Omental fat pad (tissue), 4 donors: ENCODE results near the gene NDUFS2. TPM values are rescaled to one million over a fixed set of nuclear protein-coding genes. Genes with fewer than 3 reads are reported as not detected.

Experiments used
- ATAC-seq: fragments of 150-250 bp; one replicate; pipeline ENCODE4 v1.9.1; 2016; ENCODE audit warnings: mild to moderate bottlenecking, moderate library complexity; ENCODE audit not compliant: low FRiP score
- DNase-seq: peaks from one replicate; pipeline ENCODE4 v3.0.0-alpha.2; 2019; ENCODE audit warnings: low spot score
- CTCF ChIP-seq, 3 donors: fragments of 450-650 bp; IDR thresholded peaks; one replicate each; pipeline ENCODE4 v1.5.1; 2016 to 2017; ENCODE audit warnings: antibody characterized with exemption in 3 of 3, mild to moderate bottlenecking in 3 of 3, moderate library complexity in 2 of 3
- total RNA-seq, 4 donors: library from RNA; depleted of rRNA; stranded (reverse); fragments of >200 nt; gene quantifications; one replicate each; pipeline ENCODE4 v1.1.0, GENCODE V29; 2016

NDUFS2 gene
- total RNA-seq, 4 donors from 2014 or later, result 89.4 to 136 (median 122) TPM

GRCh38 chr1:161188381-161188780 is 13.8 kb upstream of the NDUFS2 start:
- TF ChIP-seq CTCF (IDR thresholded peaks at IDR 0.05), result no peak
- ATAC-seq (no peak), DNase-seq (no peak)

DNA sequence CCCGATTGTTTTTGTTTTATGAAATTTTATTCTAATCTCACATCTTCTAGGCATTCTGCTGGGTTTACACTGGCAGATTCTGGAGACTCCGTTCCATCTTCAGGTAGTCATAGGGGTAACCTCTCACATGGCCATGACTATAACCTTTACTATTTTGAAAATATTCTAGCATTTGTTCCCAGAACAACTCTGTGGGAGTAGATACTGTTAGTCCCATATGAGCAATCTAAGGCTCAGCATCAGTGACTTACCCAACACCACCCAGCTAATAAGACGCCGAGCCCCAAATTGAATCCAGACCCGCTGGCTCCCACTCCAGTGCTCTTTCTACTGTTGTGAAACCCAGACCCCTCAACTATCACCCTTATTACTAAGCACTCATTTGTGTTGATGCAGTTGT is 13.1 kb upstream of the NDUFS2 start:
- no peak for DNase-seq
- no peak for ATAC-seq

DNA sequence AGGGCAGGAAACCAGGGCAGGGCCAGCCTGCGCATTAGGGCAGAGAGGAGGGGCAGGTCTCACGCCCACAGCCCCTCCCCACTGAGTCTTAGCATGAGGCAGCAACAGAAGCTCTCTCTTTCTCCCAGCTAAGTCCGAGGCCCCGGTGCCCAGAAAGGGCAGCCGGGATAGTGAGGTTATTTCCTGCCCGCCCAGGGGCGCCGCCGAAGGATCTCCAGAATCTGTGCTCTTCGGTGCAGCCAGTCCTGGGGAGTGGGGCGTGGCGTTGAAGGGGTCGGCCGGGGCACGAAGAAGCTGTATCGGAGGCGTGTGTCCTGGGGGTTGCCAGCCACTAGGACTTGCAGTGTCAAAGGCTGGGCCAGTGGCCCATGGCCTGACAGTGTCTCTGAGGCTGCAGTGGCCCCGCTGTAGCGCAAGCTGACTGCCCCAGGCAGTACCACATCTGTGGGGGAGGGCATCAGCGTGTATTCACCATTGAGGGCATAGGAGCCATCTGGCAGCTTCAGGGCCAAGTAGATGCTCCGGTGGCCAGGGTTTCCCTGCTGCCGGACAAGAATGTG is 11.1 kb upstream of the NDUFS2 start:
- TF ChIP-seq CTCF (IDR thresholded peaks at IDR 0.05), result no peak
- no peak for DNase-seq
- no peak for ATAC-seq

More for the DNA sequence above, 13.1 kb upstream of the NDUFS2 start:
- no peak for TF ChIP-seq CTCF (IDR thresholded peaks at IDR 0.05)

- no peak for DNase-seq
- no peak for ATAC-seq
- TF ChIP-seq CTCF (IDR thresholded peaks at IDR 0.05), result no peak
Measured at GRCh38 chr1:161191971-161192370, 10.2 kb upstream of the NDUFS2 start.

DNA sequence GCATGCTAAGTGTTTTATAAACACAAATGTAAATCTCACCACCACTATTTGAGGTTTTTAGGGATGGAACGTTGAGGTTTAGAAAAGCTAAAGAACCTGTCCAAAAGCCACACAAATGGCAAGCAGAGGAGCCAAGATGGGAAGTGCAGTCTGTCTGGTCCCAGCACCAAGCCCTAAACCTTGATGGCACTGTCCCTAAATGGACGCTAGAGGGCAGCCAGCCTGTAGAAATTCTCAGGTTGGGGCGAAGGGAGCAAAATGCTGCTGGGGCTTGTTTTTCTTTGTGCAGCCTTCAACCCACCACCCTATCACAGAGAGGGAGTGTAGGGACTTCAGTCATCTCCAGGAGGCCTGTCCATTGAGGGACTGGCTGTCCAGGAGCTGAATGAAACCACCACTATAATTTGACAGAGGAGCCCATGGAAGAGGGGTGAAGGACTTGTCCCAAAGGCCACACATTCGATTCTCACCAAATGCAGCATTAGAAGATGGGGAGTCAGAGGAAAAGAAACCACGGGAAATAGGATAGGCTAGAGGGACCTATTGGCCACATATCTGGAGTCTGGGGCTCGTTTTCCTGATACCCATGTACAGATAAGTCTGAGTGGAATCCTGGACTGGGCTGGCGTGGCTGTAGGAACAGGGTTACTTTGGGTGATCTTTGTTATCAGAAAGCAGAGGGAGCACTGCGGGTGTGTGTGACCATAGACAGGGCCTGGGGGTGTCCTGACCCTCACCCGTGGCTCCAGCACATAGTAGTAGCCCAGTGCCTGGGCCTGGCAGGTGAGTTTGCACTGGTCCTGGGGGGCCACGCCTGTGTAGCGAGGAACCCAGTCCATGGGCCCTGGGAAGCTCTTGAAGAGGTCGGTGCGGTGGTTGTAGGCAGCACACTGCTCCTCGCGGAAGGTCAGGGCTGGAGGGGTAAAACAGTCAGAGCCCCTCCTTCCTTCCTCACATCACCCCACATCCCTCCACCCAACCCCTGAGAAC is 9.4 kb upstream of the NDUFS2 start:
- TF ChIP-seq CTCF (IDR thresholded peaks at IDR 0.05), result peak in 1 of 3 donors; percentile 50
- DNase-seq (no peak), ATAC-seq (no peak)

- no peak for TF ChIP-seq CTCF (IDR thresholded peaks at IDR 0.05)
- ATAC-seq (no peak), DNase-seq (no peak)
Measured at GRCh38 chr1:161193561-161194235, 8.5 kb upstream of the NDUFS2 start.
